ENCODE measurements around the gene CCSAP. TPM values are rescaled to one million over a fixed set of nuclear protein-coding genes. Genes with fewer than 3 reads are reported as not detected.

The CCSAP gene
- total and polyA plus RNA-seq, 2 of the 4 experiments (the other 2 are of a cell fraction), result 2.3 to 3.8 TPM

DNA sequence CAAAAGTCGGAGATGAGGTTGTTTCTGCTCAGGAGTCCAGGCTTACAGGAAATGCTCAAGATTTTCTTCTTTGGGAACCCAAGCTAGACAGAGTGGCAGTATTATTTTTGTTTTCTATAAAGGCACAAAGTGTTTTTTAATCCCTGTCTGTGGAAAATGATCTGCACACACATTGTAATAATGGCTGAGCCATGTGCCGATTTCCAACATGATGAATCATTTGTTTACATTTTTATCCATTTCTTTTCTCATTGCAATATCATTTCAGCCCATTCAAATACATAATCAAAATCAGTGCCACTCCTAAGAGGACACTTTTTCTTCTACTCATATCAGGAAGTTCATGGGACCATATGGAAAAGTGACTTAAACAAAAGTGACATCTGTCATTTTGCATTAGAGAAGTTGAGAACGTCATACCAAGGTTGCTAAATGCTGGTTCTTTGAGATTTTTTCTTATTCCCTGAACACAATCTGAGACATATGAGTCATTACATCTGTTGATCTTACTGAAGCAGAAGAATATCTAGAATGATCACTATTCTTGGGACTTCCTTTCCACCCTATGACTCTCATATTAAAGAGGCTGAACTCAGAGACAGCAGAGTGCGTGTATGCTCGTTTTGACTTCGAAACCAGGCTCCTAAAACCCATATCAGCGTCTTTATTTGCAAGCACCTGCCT, 46.2 kb upstream of the CCSAP start:
- in situ Hi-C loops (cut with MboI; ENCODE audit: low sequenced_read_pairs), result no loop called here
- TF ChIP-seq FOS (IDR thresholded peaks at IDR 0.05; ENCODE audit: low read depth, low read length) (peak; percentile 45; the same call in 1 of the 2 replicates), CEBPB (IDR thresholded peaks at IDR 0.05; ENCODE audit: low read depth, low read length) (peak; percentile 63; the same call in 1 of the 2 replicates), RAD21 (IDR thresholded peaks at IDR 0.05; ENCODE audit: low read length) (no peak)
- DNase-seq (peak; percentile 81), ATAC-seq (ENCODE audit: low read depth) (peak; percentile 92)
- H4K5ac ChIP-seq (ENCODE audit: low read depth, low read length), result peak overlapping the region; percentile 56; the same call in 1 of the 2 replicates
- H3K4ac ChIP-seq (ENCODE audit: low read depth, low read length), result peak overlapping the region; percentile 69
- H2BK120ac ChIP-seq (ENCODE audit: low read depth, low read length), result peak overlapping the region; percentile 79
- H3K27ac ChIP-seq (ENCODE audit: insufficient read depth, low read length), result peak overlapping the region; percentile 34
- H2AK9ac ChIP-seq (replicated peaks; ENCODE audit: low read depth, low read length, poor library complexity), result no peak overlapping the region
- ChIA-PET POLR2A (ENCODE audit: unreplicated experiment) (no interaction called here), CTCF (no interaction called here)
- no TSS peak for BruUV-seq (replicated peaks)
- intact Hi-C loops (cut with micrococcal nuclease), result no loop called here
- peak overlapping the region; percentile 56; the same call in 1 of the 2 replicates for H2AK5ac ChIP-seq (ENCODE audit: low read depth, low read length)
- H3K79me1 ChIP-seq (ENCODE audit: low read depth in 1 of 2, low read length in 2 of 2), result no peaks in the 10 kb centered on the region
- dilution Hi-C loops (cut with HindIII; ENCODE audit: low sequenced_read_pairs, unreplicated experiment), result no loop called here
- no peaks in the 10 kb centered on the region for H3K36me3 ChIP-seq (ENCODE audit: control insufficient read depth, insufficient read depth, low read length)
- 0 out of 2 replicates have a peak, but pooled peaks cover 1% of the 10 kb centered on the region for H3K27me3 ChIP-seq (ENCODE audit: control insufficient read depth, insufficient read depth, low read length)
- no peak overlapping the region for H3K14ac ChIP-seq (replicated peaks; ENCODE audit: low read depth, low read length)
- H4K8ac ChIP-seq (ENCODE audit: low read depth in 2 of 2, low read length in 2 of 2), result no peak overlapping the region
- H3K4me2 ChIP-seq (ENCODE audit: low read depth, low read length), result peak overlapping the region; percentile 90; the same call in 1 of the 2 replicates
- no peak overlapping the region for H3K4me3 ChIP-seq (ENCODE audit: insufficient read depth, low read depth, low read length)
- H3K9me1 ChIP-seq (ENCODE audit: insufficient read depth, low read length), result peaks cover 9% of the 10 kb centered on the region; the same call in 1 of the 2 replicates
- H3K18ac ChIP-seq (ENCODE audit: low read depth, low read length), result peak overlapping the region; percentile 74; the same call in 1 of the 2 replicates
- 80% methylated on average over 1 of the region's 7 CpGs; no CpG with 5 or more reads in 1 of the 2 experiments for WGBS, 2 experiments (ENCODE audit: extremely low coverage in 2 of 2, insufficient read length in 1 of 2)
- H2AFZ ChIP-seq (replicated peaks; ENCODE audit: low read length, poor library complexity), result no peak overlapping the region
- peak overlapping the region; percentile 54 for H2BK20ac ChIP-seq (ENCODE audit: low read depth, low read length)
- no peak overlapping the region for H3K9ac ChIP-seq (ENCODE audit: low read depth, low read length)
- H3K56ac ChIP-seq (ENCODE audit: extremely low read depth, insufficient read depth, low read length), result peak overlapping the region; percentile 45
- H3K23ac ChIP-seq (ENCODE audit: low read depth, low read length), result no peak overlapping the region
- H2BK15ac ChIP-seq (ENCODE audit: low read depth, low read length), result 0 out of 3 replicates have a peak overlapping the region, but pooled peaks have one; percentile 54
- peaks cover 12% of the 10 kb centered on the region for H3K4me1 ChIP-seq (ENCODE audit: control insufficient read depth, insufficient read depth, low read length)
- peak overlapping the region; percentile 20; the same call in 1 of the 2 replicates for H4K91ac ChIP-seq (ENCODE audit: insufficient read depth, low read depth, low read length)
- H3K9me3 ChIP-seq (ENCODE audit: control insufficient read depth, insufficient read depth, low read length), result 0 out of 2 replicates have a peak, but pooled peaks cover 3% of the 10 kb centered on the region
- no peaks in the 10 kb centered on the region for H4K20me1 ChIP-seq (ENCODE audit: insufficient read depth, low read length)
- peak overlapping the region; percentile 79 for H2BK5ac ChIP-seq (ENCODE audit: low read depth, low read length, poor library complexity, severe bottlenecking)

Measured in IMR-90 (cell line).